Suprapubic skin (tissue), 3 donors: ENCODE results near the gene CEL.

ENCODE experiments used
- CTCF ChIP-seq, 2 donors: fragments of 200-600 bp in 1 of 2; fragments of 450-650 bp in 1 of 2; sonication (generic) in 1 of 2; IDR thresholded peaks; one replicate each; pipeline ENCODE4 v1.5.1; 2016 to 2019; ENCODE audit warnings: antibody characterized with exemption in 2 of 2, mild to moderate bottlenecking in 1 of 2, moderate library complexity in 1 of 2
- POLR2A ChIP-seq, 2 donors: fragments of 450-650 bp; IDR thresholded peaks; one replicate each; pipeline ENCODE4 v1.6.1; 2017; ENCODE audit warnings: antibody characterized with exemption in 2 of 2, mild to moderate bottlenecking in 2 of 2, moderate library complexity in 2 of 2

GRCh38 chr9:133086894-133087293 lies 25.1 kb downstream of the CEL start:
- TF ChIP-seq POLR2A (IDR thresholded peaks at IDR 0.05) (no peak), CTCF (IDR thresholded peaks at IDR 0.05) (no peak)
